MM.1S (cell line): ENCODE measurements around the gene EIF3C.
"Not testable (repeated sequence)": the region's sequence is repeated elsewhere in the genome, so short reads cannot be mapped to it uniquely, and the experiment has no call there.

Experiments
- EZH2 ChIP-seq: fragments of 300-600 bp; sonication (generic); optimal IDR thresholded peaks from 2 replicates; pipeline ENCODE3; 2017; ENCODE audit warnings: low read depth, mild to moderate bottlenecking, antibody characterized with exemption, low read length, mixed read lengths
- EZH2phosphoT487 ChIP-seq: fragments of 300-600 bp; sonication (generic); IDR thresholded peaks from 2 replicates; pipeline ENCODE4 v1.6.1; 2018; ENCODE audit warnings: antibody characterized with exemption, low read length
- TF ChIP-seq, protein P1 (sequence below): fragments of 300-600 bp; sonication (generic); IDR thresholded peaks from 2 replicates; pipeline ENCODE4 v1.5.1; 2016; ENCODE audit warnings: antibody characterized with exemption, low read length, mixed read lengths

DNA sequence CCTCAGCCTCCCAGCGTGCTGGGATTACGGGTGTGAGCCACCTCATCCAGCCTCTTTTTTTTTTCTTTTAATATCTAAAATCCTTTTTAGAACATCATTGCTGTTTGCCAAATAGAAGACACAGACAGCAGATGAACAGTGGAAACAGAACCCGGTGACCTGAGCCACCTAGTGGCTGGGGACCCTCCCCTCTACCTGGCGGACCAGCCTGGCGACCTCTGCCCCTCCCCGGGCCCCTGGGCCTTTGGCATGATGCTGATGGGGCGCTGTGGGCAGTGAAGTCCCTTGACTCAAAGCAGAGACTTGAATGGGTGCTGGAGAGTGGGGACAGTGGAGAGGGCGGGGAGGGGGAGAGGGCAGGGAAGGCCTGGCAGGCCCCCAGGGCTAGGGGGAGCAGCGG, 11.5 kb upstream of the EIF3C start:
- TF ChIP-seq, protein P1, sequence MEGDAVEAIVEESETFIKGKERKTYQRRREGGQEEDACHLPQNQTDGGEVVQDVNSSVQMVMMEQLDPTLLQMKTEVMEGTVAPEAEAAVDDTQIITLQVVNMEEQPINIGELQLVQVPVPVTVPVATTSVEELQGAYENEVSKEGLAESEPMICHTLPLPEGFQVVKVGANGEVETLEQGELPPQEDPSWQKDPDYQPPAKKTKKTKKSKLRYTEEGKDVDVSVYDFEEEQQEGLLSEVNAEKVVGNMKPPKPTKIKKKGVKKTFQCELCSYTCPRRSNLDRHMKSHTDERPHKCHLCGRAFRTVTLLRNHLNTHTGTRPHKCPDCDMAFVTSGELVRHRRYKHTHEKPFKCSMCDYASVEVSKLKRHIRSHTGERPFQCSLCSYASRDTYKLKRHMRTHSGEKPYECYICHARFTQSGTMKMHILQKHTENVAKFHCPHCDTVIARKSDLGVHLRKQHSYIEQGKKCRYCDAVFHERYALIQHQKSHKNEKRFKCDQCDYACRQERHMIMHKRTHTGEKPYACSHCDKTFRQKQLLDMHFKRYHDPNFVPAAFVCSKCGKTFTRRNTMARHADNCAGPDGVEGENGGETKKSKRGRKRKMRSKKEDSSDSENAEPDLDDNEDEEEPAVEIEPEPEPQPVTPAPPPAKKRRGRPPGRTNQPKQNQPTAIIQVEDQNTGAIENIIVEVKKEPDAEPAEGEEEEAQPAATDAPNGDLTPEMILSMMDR, result not testable (repeated sequence)
- not testable (repeated sequence) for TF ChIP-seq EZH2, EZH2phosphoT487
